K562 (cell line): ENCODE measurements around the gene HNF1B. TPM values are rescaled to one million over a fixed set of nuclear protein-coding genes. Genes with fewer than 3 reads are reported as not detected.

Source experiments
- ATAC-seq: fragments of 200-7000 bp; cut with Tn5 transposase; 3 replicates; pipeline ENCODE4 v1.9.1; 2020; ENCODE audit warnings: moderate library complexity
- BruUV-seq: library from RNA; stranded (reverse); fragments of 400-500 nt; replicated peaks from 2 replicates; lab custom pipeline; 2021; lab: Mats Ljungman, UMichigan
- CTCF ChIA-PET: fragments of 300-600 bp; formaldehyde crosslinking; extraction: SDS; loops from one replicate; lab custom pipeline; 2021; ENCODE audit warnings: low intra/inter-chr PET ratio; lab: Yijun Ruan, JAX
- POLR2A ChIA-PET: fragments of 300-600, 350-650 bp; sonication (Branson Sonifier 250); formaldehyde crosslinking; extraction: SDS; loops from one replicate; lab custom pipeline; 2021; ENCODE audit warnings: antibody characterized with exemption, inconsistent platforms; lab: Yijun Ruan, JAX
- DNase-seq, 4 experiments: peaks; one replicate each; pipeline versions ENCODE4 v3.0.0 to v3.0.0-alpha.2; 2011 to 2018; ENCODE audit warnings: low spot score in 3 of 4, mixed read lengths in 3 of 4; ENCODE audit errors: extremely low read depth in 1 of 4
- FAIRE-seq: peaks from 2 replicates; lab custom pipeline; 2011; peaks lifted over from hg19 to GRCh38; lab: Jason Lieb, UNC
- H2AFZ ChIP-seq: 2 replicates; pipeline ENCODE4 v1.6.0; 2011; ENCODE audit warnings: low read depth, low read length, control low read depth, inconsistent platforms
- H3K27ac ChIP-seq: fragments of 200-600 bp; 3 replicates; pipeline ENCODE4 v1.8.0; 2011; ENCODE audit warnings: low read depth, mild to moderate bottlenecking, control low read depth, inconsistent platforms, low read length, moderate library complexity, mixed read lengths; ENCODE audit errors: extremely low read depth
- H3K27me3 ChIP-seq, 2 experiments: fragments of 300-600 bp in 1 of 2; 2 replicates in 1 of 2; 3 replicates in 1 of 2; pipeline versions ENCODE4 v1.6.0 to v1.8.0; 2011; ENCODE audit warnings: inconsistent platforms in 2 of 2, low read length in 2 of 2, mild to moderate bottlenecking in 1 of 2, mixed read lengths in 1 of 2, moderate library complexity in 1 of 2; ENCODE audit not compliant: control insufficient read depth in 2 of 2, insufficient read depth in 2 of 2
- H3K36me3 ChIP-seq: fragments of 300-600 bp; 3 replicates; pipeline ENCODE4 v1.8.0; 2011; ENCODE audit warnings: mild to moderate bottlenecking, low read length, inconsistent platforms; ENCODE audit not compliant: control insufficient read depth, insufficient read depth
- H3K4me1 ChIP-seq, 2 experiments: fragments of 200-600 bp in 1 of 2; replicated peaks in 1 of 2; 2 replicates in 1 of 2; 3 replicates in 1 of 2; pipeline versions ENCODE4 v1.5.1 to v1.8.0; 2011; ENCODE audit warnings: inconsistent platforms in 2 of 2, low read length in 2 of 2, mild to moderate bottlenecking in 1 of 2, mixed read lengths in 1 of 2, moderate library complexity in 1 of 2; ENCODE audit not compliant: control insufficient read depth in 2 of 2, insufficient read depth in 2 of 2
- H3K4me2 ChIP-seq: 2 replicates; pipeline ENCODE4 v1.6.1; 2011; ENCODE audit warnings: low read length, control low read depth, inconsistent platforms, mixed read lengths; ENCODE audit not compliant: insufficient read depth
- H3K4me3 ChIP-seq: fragments of 200-600 bp; sonication (generic), shearing (Covaris generic); 2 replicates; pipeline ENCODE4 v1.5.1; 2016; ENCODE audit warnings: control low read depth, inconsistent platforms
- H3K79me2 ChIP-seq: fragments of 200-600 bp; 3 replicates; pipeline ENCODE4 v1.8.0; 2011; ENCODE audit warnings: low read length, inconsistent platforms; ENCODE audit not compliant: control insufficient read depth, insufficient read depth
- H3K9ac ChIP-seq, 2 experiments: 2 replicates each; pipeline versions ENCODE4 v1.6.0 to v1.6.1; 2011; ENCODE audit warnings: low read depth in 2 of 2, low read length in 2 of 2, control low read depth in 1 of 2, inconsistent platforms in 1 of 2, mild to moderate bottlenecking in 1 of 2, mixed read lengths in 1 of 2; ENCODE audit not compliant: insufficient read depth in 1 of 2
- H3K9me1 ChIP-seq: one replicate; pipeline ENCODE4 v1.6.0; 2011; ENCODE audit warnings: inconsistent platforms, mild to moderate bottlenecking, low read length, moderate library complexity; ENCODE audit not compliant: control insufficient read depth, insufficient read depth
- H3K9me3 ChIP-seq: replicated peaks from 2 replicates; pipeline ENCODE4 v1.5.1; 2011; ENCODE audit warnings: low read depth, low read length, inconsistent platforms; ENCODE audit not compliant: control insufficient read depth, insufficient read depth
- H4K20me1 ChIP-seq: replicated peaks from 2 replicates; pipeline ENCODE4 v1.6.1; 2011; ENCODE audit warnings: low read length, inconsistent platforms, mixed read lengths; ENCODE audit not compliant: control insufficient read depth, insufficient read depth
- ESRRA ChIP-seq: fragments of 450-650 bp; IDR thresholded peaks from 2 replicates; pipeline ENCODE4 v1.6.1; 2014; ENCODE audit warnings: low read depth, mild to moderate bottlenecking, moderate library complexity, borderline replicate concordance
- GTF3C2 ChIP-seq: IDR thresholded peaks from 3 replicates; pipeline ENCODE4 v1.6.1; 2011; ENCODE audit warnings: borderline replicate concordance, mild to moderate bottlenecking, moderate library complexity; ENCODE audit not compliant: insufficient read length; ENCODE audit errors: extremely low read depth
- MGA ChIP-seq: fragments of 450-650 bp; IDR thresholded peaks from 2 replicates; pipeline ENCODE4 v1.6.1; 2016; ENCODE audit warnings: mild to moderate bottlenecking, moderate library complexity
- ZNF444 ChIP-seq: fragments of 250-450 bp; sonication (Bioruptor Pico); IDR thresholded peaks from 2 replicates; pipeline ENCODE4 v1.4.0; 2020; ENCODE audit warnings: mild to moderate bottlenecking, moderate library complexity
- ZNF717 ChIP-seq: fragments of 250-450 bp; sonication (Bioruptor Pico); IDR thresholded peaks from 2 replicates; pipeline ENCODE4 v1.5.0; 2021
- WGBS: fragments of 100-300 bp; shearing (Covaris generic); methylation state at CpG from one replicate; pipeline ENCODE4 v1.1.6; 2016; ENCODE audit warnings: low coverage, mixed read lengths; ENCODE audit not compliant: insufficient coverage; ENCODE audit errors: missing lambda C conversion rate; 5-methylcytosine and 5-hydroxymethylcytosine counted together
- in situ Hi-C: fragments of 300-500 bp; cut with MboI; formaldehyde crosslinking; loops from 4 replicates; pipeline ENCODE4 v1.15.0; 2018; ENCODE audit warnings: inconsistent platforms, mixed read lengths
- intact Hi-C: fragments of 100-400 bp; cut with micrococcal nuclease; formaldehyde crosslinking; loops from 2 replicates; pipeline ENCODE4 v1.14.2; 2022
- polyA plus RNA-seq, 8 experiments: library from polyadenylated mRNA; depleted of rRNA in 4 of 8; stranded (reverse) in 5 of 8; unstranded in 3 of 8; fragments of >200 nt; fragmentation: Nextera tagmentation in 2 of 8; fragmentation: Illumina TruSeq in 1 of 8; extraction: Ambion mirVana in 2 of 8; extraction: Trizol in 1 of 8; gene quantifications; 2 replicates each; pipeline versions ENCODE4 v1.2.1 to v1.2.3, GENCODE V29; 2011 to 2014; ENCODE audit warnings: inconsistent platforms in 1 of 8, missing spikeins in 1 of 8
- total RNA-seq, 7 experiments: library from RNA; depleted of rRNA in 6 of 7; stranded (reverse); fragments of >200 nt in 6 of 7; fragmentation: Illumina TruSeq in 2 of 7; extraction: Trizol in 2 of 7; gene quantifications; 2 replicates each; pipeline versions ENCODE4 v1.2.1 to v1.2.3, GENCODE V29; 2011 to 2021; ENCODE audit warnings: low replicate concordance in 1 of 7
- TF ChIP-seq, protein P1 (sequence below): fragments of 250-450 bp; sonication (Bioruptor Pico); IDR thresholded peaks from 2 replicates; pipeline ENCODE4 v1.9.0; 2021; ENCODE audit warnings: mild to moderate bottlenecking

The HNF1B gene
- total and polyA plus RNA-seq, 9 of the 15 experiments (the other 6 are each of a cell fraction or from before 2014, with no cell fraction given) = not detected

GRCh38 chr17:37711113-37711512 lies 33.7 kb downstream of the HNF1B start:
- Histone ChIP-seq H3K9me1 (no peaks in the 10 kb centered on the region), H4K20me1 (no peaks in the 10 kb centered on the region), H3K9me3 (no peaks in the 10 kb centered on the region), H3K27me3 (peaks cover 15 to 35% of the 10 kb centered on the region in 2 experiments; a peak in 3 of 5 replicates), H3K9ac (no peak overlapping the region), H3K27ac (no peak overlapping the region), H3K36me3 (no peaks in the 10 kb centered on the region), H3K4me1 (no peaks in the 10 kb centered on the region), H2AFZ (no peak overlapping the region), H3K79me2 (no peaks in the 10 kb centered on the region), H3K4me3 (no peak overlapping the region), H3K4me2 (no peak overlapping the region)
- CTCF ChIA-PET = no interaction called here
- WGBS = 2% methylated on average over 6 of the region's 6 CpGs
- no TSS peak for BruUV-seq
- POLR2A ChIA-PET = interaction anchor here (0.6 to 1.3 kb wide), 2 partner anchors 9 to 137 kb away, joined by 3 to 4 read pairs; no protein-coding TSS in a partner anchor
- in situ Hi-C loops = no loop called here
- intact Hi-C loops = no loop called here
- no peak for FAIRE-seq
- no peak for DNase-seq
- ATAC-seq = no peak
- TF ChIP-seq MGA = no peak
- TF ChIP-seq ZNF444 (CRISPR knock-in tag) = no peak
- TF ChIP-seq, protein P1, sequence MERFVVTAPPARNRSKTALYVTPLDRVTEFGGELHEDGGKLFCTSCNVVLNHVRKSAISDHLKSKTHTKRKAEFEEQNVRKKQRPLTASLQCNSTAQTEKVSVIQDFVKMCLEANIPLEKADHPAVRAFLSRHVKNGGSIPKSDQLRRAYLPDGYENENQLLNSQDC (CRISPR knock-in tag) = no peak
- no peak for TF ChIP-seq GTF3C2
- TF ChIP-seq ESRRA = no peak
- no peak for TF ChIP-seq ZNF717 (CRISPR knock-in tag)
